ENCODE measurements around the gene S100A12.

Gene S100A12

GRCh38 chr1:153394391-153394790 lies 19.0 kb upstream of the S100A12 start:
- no peak for DNase-seq (ENCODE audit: extremely low read depth, insufficient read length)
- no peak overlapping the region for H3K4me3 ChIP-seq (replicated peaks; ENCODE audit: low read depth, low read length)
- H3K36me3 ChIP-seq (ENCODE audit: control insufficient read depth, insufficient read depth, low read length) = no peaks in the 10 kb centered on the region
- TF ChIP-seq CTCF (IDR thresholded peaks at IDR 0.05; ENCODE audit: insufficient read depth, low read length, poor library complexity, severe bottlenecking) = no peak
- peaks cover 4% of the 10 kb centered on the region for H3K27me3 ChIP-seq (replicated peaks; ENCODE audit: control insufficient read depth, insufficient read depth, low read length)

GRCh38 chr1:153393926-153394325 lies 18.5 kb upstream of the S100A12 start:
- Histone ChIP-seq H3K4me3 (replicated peaks; ENCODE audit: low read depth, low read length) (no peak overlapping the region), H3K36me3 (ENCODE audit: control insufficient read depth, insufficient read depth, low read length) (no peaks in the 10 kb centered on the region), H3K27me3 (replicated peaks; ENCODE audit: control insufficient read depth, insufficient read depth, low read length) (peaks cover 3% of the 10 kb centered on the region)
- no peak for TF ChIP-seq CTCF (IDR thresholded peaks at IDR 0.05; ENCODE audit: insufficient read depth, low read length, poor library complexity, severe bottlenecking)
- DNase-seq (ENCODE audit: extremely low read depth, insufficient read length) = no peak

- Histone ChIP-seq H3K27me3 (replicated peaks; ENCODE audit: control insufficient read depth, insufficient read depth, low read length) (peaks cover 3% of the 10 kb centered on the region), H3K4me3 (replicated peaks; ENCODE audit: low read depth, low read length) (no peak overlapping the region), H3K36me3 (ENCODE audit: control insufficient read depth, insufficient read depth, low read length) (no peaks in the 10 kb centered on the region)
- no peak for TF ChIP-seq CTCF (IDR thresholded peaks at IDR 0.05; ENCODE audit: insufficient read depth, low read length, poor library complexity, severe bottlenecking)
- DNase-seq (ENCODE audit: extremely low read depth, insufficient read length) = no peak
Observed at GRCh38 chr1:153392822-153393221, 17.4 kb upstream of the S100A12 start.

- Histone ChIP-seq H3K4me3 (replicated peaks; ENCODE audit: low read depth, low read length) (no peak overlapping the region), H3K27me3 (replicated peaks; ENCODE audit: control insufficient read depth, insufficient read depth, low read length) (peaks cover 3% of the 10 kb centered on the region), H3K36me3 (ENCODE audit: control insufficient read depth, insufficient read depth, low read length) (no peaks in the 10 kb centered on the region)
- no peak for TF ChIP-seq CTCF (IDR thresholded peaks at IDR 0.05; ENCODE audit: insufficient read depth, low read length, poor library complexity, severe bottlenecking)
- DNase-seq (ENCODE audit: extremely low read depth, insufficient read length) = no peak
Observed at GRCh38 chr1:153392258-153392657, 16.8 kb upstream of the S100A12 start.

GRCh38 chr1:153390938-153391710 lies 15.7 kb upstream of the S100A12 start, which contains the start of gene S100A8:
Gene S100A8 (minus strand): TSS chr1:153391073. CDS start chr1:153390535, 538 bp downstream.
- Histone ChIP-seq H3K27me3 (replicated peaks; ENCODE audit: control insufficient read depth, insufficient read depth, low read length) (peaks cover 1% of the 10 kb centered on the region; the same call in 1 of the 2 replicates), H3K36me3 (ENCODE audit: control insufficient read depth, insufficient read depth, low read length) (no peaks in the 10 kb centered on the region), H3K4me3 (replicated peaks; ENCODE audit: low read depth, low read length) (no peak within 1 kb of the TSS)
- TF ChIP-seq CTCF (IDR thresholded peaks at IDR 0.05; ENCODE audit: insufficient read depth, low read length, poor library complexity, severe bottlenecking) = no peak
- no peak for DNase-seq (ENCODE audit: extremely low read depth, insufficient read length)
